Femur (tissue), 1 donor: ENCODE results near the gene RGMB.

Source experiments
- DNase-seq: peaks from one replicate; pipeline ENCODE4 v3.0.0-alpha.2; 2017

RGMB gene

DNA sequence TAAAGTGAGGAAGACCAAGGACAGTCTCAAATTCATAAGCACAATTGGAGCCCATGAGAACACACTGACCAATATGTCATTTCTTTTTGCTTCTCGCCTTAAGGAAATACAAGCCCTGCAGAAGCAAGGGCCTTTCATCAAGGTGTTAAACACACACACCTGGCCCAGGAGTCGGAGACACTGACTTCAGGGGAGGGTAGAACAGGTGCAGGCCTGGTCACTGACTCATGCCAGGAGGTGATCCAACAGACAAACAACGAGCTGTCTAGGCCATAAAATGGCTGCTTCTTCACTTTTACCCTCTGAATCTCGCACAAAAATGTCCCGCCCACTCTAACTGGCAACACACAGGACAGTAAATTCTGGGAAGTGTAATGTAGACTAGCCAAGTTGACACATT, 62.7 kb downstream of the RGMB start:
- DNase-seq, result no peak

DNA sequence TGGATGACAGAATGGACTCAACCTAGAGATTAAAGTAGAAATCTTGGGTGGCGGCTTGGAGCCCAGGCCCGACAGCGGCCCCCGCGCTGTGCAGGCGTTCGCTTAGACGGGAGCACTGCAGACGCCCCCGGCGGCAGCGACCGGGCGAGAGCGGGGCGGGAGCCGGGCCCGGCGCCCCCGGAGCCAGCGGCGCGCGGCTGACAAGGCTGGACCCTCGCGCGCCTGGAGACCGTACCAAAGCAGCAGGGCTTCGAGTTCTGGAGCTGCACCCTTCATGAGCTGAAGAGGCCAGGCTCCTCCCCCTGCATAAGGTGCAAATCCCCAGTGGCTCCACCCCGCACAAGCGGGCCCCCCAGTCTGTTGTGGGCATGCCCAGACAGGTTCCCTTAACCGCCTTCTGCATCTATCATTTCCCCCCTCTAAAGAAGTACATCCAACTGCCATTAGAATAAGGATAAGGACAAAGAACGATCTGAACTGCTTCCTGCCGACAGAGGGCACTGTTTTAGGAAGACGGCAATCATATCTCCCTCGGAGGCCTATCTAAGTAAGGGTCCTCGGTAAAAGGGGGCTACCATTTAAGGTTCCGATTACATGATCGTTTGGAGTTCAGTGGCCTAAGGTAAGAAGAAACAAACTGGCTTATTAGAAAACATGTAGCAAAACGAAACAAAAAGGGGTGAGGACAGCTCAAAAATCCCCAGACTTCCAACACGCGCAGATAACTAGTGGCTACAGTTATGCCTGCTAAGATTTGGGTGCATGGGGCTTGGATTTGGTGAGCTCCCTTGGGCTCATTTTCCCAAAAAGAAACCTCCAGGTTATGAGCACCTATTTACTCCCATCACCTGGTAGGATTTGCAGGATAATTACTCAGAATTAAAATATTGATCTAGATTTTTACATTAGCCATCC, 66.3 kb downstream of the RGMB start:
- no peak for DNase-seq

DNA sequence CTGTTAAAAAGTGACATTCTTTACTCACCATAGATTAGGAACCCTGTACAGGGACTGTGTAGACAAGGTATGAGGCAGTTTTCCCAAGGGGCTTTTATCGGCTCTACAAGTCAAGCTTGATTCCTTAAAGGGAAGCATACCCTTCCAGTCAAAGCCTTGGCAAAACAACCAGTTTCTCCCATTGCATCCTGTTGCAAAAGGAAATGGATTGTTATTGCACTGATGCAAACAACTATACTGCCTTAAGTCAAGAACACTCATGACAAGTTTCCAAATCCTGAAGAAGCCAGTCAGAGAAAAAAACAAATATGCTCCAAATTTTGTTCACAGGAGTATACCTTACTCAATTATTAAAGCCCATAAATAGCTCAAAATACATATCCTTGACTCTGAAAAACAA, 67.5 kb downstream of the RGMB start:
- DNase-seq, result no peak

DNA sequence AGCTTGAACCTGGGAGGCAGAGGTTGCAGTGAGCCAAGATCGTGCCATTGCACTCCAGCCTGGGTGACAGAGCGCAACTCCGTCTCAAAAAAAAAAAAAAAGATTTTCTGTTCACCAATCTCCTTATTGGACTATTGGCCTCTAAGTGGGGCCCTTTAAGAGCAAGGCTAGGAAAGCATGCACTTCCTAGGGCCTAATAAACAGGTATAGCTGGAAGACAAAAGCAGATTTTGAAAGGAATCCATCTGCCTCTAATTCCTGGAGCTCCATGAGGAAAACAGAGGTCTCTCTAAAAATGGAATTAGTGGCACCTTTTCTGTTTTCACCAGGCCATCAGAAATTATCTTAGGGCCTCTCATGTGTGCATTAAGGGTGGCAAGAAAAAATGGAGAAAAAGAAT, 70.0 kb downstream of the RGMB start:
- no peak for DNase-seq

DNA sequence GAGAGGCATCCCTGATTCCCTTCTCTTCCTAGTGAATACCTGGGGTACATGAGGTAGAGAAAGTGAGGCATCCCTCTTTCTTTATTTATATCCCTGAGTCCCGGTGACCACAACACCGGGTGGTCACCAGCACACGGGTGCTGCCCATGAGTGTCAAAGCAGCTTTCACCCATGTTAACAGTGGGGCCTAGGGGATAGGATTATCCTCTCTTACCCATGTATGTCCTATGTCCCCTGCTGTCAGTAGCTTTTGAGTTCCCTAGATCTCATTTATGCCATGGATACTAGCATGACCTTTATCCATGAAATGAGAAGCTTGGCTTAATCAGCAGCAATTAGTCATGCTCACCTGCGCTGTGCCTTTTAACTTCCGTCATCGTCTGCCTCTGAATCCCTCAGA, 71.4 kb downstream of the RGMB start:
- no peak for DNase-seq

DNA sequence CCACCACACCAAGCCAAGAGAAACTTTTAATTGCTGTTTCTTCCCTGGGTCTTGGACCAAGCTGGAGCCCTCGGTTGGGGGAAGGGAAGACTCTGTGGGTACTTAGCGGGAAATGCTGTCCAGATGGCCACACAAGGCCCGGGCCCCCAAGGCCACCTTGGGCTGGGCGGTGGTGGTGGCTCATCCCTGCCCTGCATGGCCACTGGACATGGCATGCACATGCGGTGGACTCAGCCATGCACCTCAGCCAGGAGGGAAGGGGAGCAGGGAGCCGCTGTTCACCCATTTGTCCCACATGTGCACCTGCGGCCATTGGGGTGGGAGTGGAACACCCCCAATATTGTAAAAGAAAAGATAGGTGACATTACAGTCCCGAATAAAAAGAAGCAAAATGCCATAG, 72.4 kb downstream of the RGMB start:
- DNase-seq, result no peak
